ENCODE results near the gene EEF1AKMT1.
"Not testable (repeated sequence)": the region's sequence is repeated elsewhere in the genome, so short reads cannot be mapped to it uniquely, and the experiment has no call there.

DNA sequence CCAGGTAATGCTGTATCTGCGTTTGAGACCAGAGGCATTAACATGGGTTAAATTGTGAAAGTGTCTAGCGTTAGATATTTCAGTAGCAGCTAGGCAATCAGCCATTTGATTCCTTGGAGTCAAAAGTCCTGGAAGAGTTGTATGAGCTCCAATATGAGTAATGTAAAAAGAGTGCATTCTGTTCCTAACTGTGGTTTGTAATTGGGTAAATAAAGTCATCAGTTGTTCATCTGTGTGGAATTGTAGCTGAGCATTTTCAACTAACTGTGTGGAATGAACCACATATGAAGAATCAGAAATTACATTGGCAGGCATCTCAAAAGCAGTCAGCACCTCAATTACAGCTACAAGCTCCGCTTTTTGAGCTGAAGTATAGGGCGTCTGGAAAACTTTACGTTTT is 92.3 kb downstream of the EEF1AKMT1 start:
- TF ChIP-seq, protein P1, sequence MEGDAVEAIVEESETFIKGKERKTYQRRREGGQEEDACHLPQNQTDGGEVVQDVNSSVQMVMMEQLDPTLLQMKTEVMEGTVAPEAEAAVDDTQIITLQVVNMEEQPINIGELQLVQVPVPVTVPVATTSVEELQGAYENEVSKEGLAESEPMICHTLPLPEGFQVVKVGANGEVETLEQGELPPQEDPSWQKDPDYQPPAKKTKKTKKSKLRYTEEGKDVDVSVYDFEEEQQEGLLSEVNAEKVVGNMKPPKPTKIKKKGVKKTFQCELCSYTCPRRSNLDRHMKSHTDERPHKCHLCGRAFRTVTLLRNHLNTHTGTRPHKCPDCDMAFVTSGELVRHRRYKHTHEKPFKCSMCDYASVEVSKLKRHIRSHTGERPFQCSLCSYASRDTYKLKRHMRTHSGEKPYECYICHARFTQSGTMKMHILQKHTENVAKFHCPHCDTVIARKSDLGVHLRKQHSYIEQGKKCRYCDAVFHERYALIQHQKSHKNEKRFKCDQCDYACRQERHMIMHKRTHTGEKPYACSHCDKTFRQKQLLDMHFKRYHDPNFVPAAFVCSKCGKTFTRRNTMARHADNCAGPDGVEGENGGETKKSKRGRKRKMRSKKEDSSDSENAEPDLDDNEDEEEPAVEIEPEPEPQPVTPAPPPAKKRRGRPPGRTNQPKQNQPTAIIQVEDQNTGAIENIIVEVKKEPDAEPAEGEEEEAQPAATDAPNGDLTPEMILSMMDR (IDR thresholded peaks at IDR 0.05): not testable (repeated sequence)
- TF ChIP-seq POLR2A (IDR thresholded peaks at IDR 0.05); POLR2AphosphoS5 (IDR thresholded peaks at IDR 0.05; ENCODE audit: insufficient read depth in 1 of 2, low read depth in 1 of 2): not testable (repeated sequence)

All from vagina (tissue), 2 donors.